ENCODE data around the gene THSD4. TPM values are rescaled to one million over a fixed set of nuclear protein-coding genes. Genes with fewer than 3 reads are reported as not detected.

THSD4 gene
- total RNA-seq (ENCODE audit: low replicate concordance) = 13.7 and 23.1 TPM in 2 replicates

GRCh38 chr15:71114887-71115566 lies at the start of gene THSD4:
Gene THSD4, plus strand, starts transcription at chr15:71115471.

GRCh38 chr15:71810256-71811035 lies 695.2 kb downstream of the THSD4 start, which contains the start of gene NR2E3:
Gene NR2E3, plus strand, starts transcription at chr15:71810554. Its CDS starts 190 bp downstream, at chr15:71810744.

Other genes with a start within 250 kb of the THSD4 start
- gene THAP10, start 223.0 kb upstream of the THSD4 start, total RNA-seq (ENCODE audit: low replicate concordance) = 0.35 and 1.1 TPM in 2 replicates
- 8.7 and 10.9 TPM in 2 replicates for gene LRRC49, start 222.6 kb upstream of the THSD4 start, total RNA-seq (ENCODE audit: low replicate concordance)

Measured in smooth muscle cell of the coronary artery (primary cell).